Heart left ventricle (tissue), 13 donors: Measurements from ENCODE around the gene CXCL17.

ENCODE experiments used
- CTCF ChIP-seq, 12 donors: fragments of 200-600 bp; sonication (generic) in 4 of 12; IDR thresholded peaks; one replicate each; pipeline versions ENCODE4 v1.5.0 to v1.8.0; 2018 to 2022; ENCODE audit warnings: antibody characterized with exemption in 12 of 12, mild to moderate bottlenecking in 5 of 12
- POLR2A ChIP-seq, 2 donors: fragments of 450-650 bp; IDR thresholded peaks; one replicate each; pipeline ENCODE4 v1.6.1; 2017; ENCODE audit warnings: antibody characterized with exemption in 2 of 2, mild to moderate bottlenecking in 2 of 2, moderate library complexity in 2 of 2
- donor health status: ischemic (EF 13 %, LVEDD 7.1; RV severe dilation, severe dysfunction).
- donor health status: DM: no; HTN: yes; CAD: no.
- donor health status: DM: no; HTN: no; CAD: no.
- donor health status: ischemic (EF 25% LVEDD 6.9; RV normal size, moderate dysfunction).
- donor health status: ischemic (EF 25% LVEDD 5.7; RV mildly dilated, moderate dysfunction).
- donor health status: ischemic (EF 35%, LVEDD 5.7; RV mildly dilated, moderate dysfunction).
- donor health status: nonischemic (EF 11% LVEDD 7.7; RV severe dilation, severe dysfunction).
- donor health status: DM: yes; HTN: yes; CAD: no.
- donor health status: PGD.
- donor health status: ischemic (EF 29% LVEDD 5.4; RV normal size, mild dysfunction).
- donor health status: nonischemic (EF 23%, LVEDD 6.1; RV moderate dilation, normal function).

GRCh38 chr19:42471554-42472249 lies 29.0 kb upstream of the CXCL17 start:
- TF ChIP-seq CTCF (IDR thresholded peaks at IDR 0.05) = no peak
- no peak for TF ChIP-seq POLR2A (IDR thresholded peaks at IDR 0.05)
